A549 treated with Mapracorat at 1 μM for 4 hours (cell line): ENCODE data around the gene THSD1. TPM values are rescaled to one million over a fixed set of nuclear protein-coding genes. Genes with fewer than 3 reads are reported as not detected.

ENCODE experiments used
- total RNA-seq: library from RNA; stranded (reverse); fragments of 200-300 nt; extraction: Qiagen RNA extraction; gene quantifications from 5 replicates; pipeline ENCODE4 v1.2.3, GENCODE V29; 2022

The THSD1 gene
- total RNA-seq = 6.7 to 7.6 TPM (median 7.3 TPM) in 5 replicates

DNA sequence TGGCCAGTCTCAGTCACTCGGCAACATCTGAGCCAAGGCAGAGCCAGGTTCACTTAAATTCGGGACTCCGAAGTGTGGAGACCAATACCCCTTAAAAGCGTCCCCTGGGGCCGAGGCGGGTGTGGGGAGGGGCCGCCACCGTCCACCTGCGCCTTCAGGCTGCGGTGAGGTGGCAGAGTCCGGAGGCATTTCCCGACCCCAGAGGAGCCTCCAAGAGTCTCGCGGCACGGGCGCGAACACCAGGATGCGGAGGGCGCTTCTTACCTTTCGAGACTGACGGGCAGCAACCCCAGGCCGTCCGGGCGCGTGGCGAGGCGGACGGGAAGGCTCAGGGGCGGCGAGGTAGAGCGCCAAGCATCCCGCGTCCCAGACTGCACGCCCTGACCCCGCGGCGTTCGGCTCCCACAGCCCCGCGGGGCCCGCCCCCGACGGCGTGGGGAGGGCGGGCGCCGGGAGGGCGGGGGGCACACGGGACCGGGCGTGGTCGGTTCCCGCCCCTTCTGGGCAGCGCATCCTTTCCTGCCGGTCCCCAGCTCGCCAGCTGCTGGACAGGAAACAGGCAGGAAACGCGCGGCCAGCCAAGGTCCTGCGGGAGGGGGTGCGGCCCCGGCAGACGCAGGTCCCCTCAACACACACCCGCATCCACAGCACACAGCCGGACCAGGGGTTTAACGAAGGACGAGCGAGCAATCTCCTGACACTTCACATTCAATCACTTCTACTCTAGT lies at the start of gene THSD1:
TSS of gene THSD1 (minus strand) at position 406 of the 728 bp plus-strand sequence. CDS start 3,572 bp downstream, outside the sequence.

GRCh38 chr13:52454820-52455676 lies 49.1 kb upstream of the THSD1 start, which contains the start of gene CKAP2:
CKAP2 (plus strand) TSS chr13:52455478; CDS start chr13:52455557, 79 bp downstream.

GRCh38 chr13:52450012-52450792 lies 44.2 kb upstream of the THSD1 start, which contains the start of gene VPS36:
VPS36 (minus strand) TSS chr13:52450634; CDS start chr13:52450594, 40 bp downstream.

Other genes starting within 250 kb of the THSD1 start
- 6.8 to 10.7 TPM (median 7.7 TPM) in 5 replicates for gene NEK3, start 246.6 kb downstream of the THSD1 start, total RNA-seq
- 11.0 to 14.7 TPM (median 13.4 TPM) in 5 replicates for gene VPS36, start 44.5 kb upstream of the THSD1 start, total RNA-seq
- gene CKAP2, start 49.3 kb upstream of the THSD1 start, total RNA-seq = 26.6 to 33.4 TPM (median 30.6 TPM) in 5 replicates
- gene HNRNPA1L2, start 236.3 kb upstream of the THSD1 start, total RNA-seq = 4.1 to 6.7 TPM (median 5.8 TPM) in 5 replicates
- gene SUGT1, start 246.7 kb upstream of the THSD1 start, total RNA-seq = 39.2 to 44.4 TPM (median 39.8 TPM) in 5 replicates